ENCODE measurements around the gene TMEM51.

The TMEM51 gene

DNA sequence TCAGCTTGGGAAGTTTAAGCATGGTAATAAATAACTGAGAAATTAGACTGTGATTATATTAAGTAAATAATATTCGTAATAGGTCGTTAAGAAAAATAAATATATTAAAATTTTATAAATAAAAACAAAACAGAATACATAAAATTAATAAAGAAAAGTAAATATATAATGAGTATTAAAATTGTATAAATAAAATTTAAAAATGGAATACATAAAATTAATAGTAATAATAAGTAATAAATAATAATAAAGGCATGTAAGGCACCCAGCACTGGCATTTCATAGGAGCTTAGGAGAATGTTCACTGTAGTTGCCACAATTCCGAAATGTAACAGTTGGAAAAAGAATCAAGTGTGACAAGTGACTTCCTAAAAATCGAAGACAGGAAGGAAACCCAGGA lies 47.7 kb downstream of the TMEM51 start:
- DNase-seq = no peak

DNA sequence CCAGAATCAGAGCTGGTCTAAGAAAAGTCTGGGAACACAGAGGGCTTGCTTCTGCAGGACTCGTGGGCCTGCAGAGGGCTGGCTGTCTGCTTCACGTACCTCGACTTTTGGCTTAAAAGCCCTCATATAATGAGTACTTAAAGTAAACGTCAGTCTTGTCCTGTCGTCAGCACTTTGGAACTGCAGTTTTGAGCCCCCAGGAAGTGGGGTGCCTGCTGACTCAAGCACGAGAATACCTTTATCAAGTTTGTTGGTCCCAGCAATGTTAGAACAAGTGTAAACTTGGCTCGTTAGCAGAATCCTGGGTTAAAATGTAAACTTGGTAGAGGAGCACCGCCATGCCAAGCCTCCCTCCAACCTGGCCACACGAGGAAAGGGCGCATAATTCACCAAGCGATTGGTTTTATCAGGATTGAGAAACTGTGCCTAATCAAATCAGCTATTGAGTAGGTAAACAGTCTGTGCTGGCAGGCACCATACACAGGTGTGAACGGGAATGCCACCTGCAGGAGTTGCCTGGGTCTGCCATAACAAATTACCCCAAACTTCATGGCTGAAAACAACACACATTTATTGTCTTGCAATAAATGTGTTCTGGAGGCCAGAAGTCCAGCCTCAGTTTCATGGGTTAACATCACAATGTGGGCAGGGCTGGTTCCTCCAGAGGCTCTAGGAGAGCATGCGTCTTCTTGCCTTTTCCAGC lies 48.5 kb downstream of the TMEM51 start:
- no peak for DNase-seq

DNA sequence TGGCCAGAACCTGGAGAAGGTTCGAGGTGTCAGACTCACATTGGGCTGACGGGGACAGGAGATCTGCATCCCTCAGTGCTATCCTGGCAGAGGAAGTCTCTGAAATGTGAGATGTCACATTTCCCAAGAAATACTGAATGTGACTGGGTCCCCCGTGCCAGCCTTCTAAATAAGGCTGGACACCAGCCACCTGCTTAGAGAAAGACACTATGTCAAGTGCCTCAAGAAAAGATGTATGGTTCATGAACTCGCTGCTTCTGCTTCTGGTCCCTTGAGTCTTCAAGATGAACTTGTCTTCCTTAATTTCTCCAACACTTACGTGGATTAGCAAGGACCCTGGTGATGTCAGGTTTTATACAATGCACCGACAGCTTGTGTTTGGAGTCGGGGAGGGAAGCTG lies 51.4 kb downstream of the TMEM51 start:
- no peak for DNase-seq

DNA sequence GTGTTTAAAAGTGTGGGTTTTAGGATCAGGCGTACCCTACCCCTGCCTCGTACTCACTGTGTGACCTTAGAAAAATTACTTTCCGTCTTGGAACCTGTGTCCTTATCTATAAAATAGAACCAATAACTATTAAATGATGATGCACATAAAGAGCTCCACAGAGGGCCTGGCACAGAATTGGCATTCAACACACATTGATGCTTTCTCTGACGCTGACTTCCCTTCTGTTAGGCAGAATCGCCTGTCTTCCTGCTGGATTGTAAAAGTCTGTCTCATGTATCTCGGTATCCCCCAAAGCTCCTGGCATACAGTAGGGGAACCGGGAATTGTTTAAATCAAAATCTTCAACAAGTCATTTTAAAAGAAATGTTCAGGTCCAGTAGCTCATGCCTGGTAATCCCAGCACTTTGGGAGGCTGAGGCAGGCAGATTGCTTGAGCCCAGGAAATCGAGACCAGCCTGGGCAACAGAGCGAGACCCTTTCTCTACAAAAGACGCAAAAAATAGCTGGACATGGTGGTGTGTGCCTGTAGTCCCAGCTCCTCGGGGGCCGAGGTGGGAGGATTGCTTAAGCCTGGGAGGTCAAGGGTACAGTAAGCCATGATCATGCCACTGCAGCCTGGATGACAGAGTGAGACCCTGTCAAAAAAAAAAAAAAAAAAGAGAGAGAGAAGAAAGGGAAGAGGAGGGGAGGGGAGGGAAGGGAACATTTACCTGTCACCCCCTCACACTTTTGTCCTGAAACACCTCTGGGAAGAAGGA lies 52.2 kb downstream of the TMEM51 start:
- DNase-seq = no peak

DNA sequence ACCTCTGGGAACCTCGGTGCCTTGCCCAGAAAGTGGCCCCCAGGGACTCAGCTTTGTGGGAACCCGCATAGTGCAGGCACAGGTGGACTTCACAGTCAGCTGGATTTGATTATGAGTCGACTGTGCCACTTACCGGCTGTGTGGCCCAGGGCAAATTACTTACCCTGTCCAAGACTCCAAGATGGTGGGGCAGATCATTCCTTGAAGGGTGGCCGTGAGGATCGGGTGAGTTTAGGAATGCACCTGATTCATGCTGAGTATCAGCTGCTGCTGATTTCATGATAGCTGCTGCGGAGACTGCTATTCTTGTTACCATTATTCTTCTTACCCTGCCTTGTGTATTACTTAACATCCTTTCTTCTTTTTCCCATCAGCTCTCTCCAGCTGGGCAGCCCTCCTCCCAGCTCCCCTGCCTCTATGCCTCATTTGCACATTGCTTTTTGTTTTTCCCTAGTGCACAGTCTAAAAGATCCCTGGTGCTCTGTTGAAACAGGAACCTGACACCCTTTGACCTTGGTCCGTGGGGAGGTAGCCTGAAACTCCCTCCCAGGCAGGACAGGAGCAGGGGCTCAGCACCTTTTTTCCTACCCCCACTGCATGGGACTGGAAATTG lies 53.0 kb downstream of the TMEM51 start:
- DNase-seq = no peak

DNA sequence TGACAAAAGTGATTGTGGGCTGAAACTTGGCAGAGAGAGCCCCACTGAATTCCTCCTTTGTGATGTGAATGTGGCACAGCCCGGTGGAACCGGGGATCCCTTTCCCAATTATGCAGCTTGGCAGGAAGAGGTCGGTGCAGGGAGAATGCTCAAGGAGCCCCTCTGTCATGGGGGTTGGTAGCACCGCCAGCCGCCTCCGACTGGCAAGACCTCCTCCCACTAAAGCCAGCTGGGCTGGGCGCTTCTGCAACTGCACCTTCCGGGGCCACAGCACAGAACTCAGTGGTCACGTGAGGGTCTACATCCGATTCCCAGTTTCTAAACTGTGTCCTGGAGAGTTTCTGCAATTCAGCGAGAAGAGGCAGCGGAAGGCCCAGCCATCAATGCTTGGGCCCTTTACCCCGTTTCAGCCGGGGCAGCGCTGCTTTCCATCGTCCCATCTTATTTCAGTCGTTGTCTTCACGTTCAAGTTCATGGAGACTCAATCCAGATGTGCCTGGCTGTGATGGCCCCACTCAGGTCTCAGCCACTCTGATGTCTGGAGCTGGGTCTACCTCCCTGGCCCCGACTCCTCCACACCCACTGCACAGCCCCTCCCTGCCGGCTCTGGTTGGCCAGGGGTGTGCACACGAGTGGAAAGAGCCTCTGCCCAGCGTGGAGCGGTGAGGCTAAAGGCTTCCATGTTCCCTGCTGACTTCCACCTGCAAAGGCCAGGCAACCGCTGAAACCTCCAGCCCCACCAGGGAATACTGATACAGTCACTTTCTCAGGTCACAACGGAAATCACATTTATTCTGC lies 53.7 kb downstream of the TMEM51 start:
- DNase-seq = no peak

DNA sequence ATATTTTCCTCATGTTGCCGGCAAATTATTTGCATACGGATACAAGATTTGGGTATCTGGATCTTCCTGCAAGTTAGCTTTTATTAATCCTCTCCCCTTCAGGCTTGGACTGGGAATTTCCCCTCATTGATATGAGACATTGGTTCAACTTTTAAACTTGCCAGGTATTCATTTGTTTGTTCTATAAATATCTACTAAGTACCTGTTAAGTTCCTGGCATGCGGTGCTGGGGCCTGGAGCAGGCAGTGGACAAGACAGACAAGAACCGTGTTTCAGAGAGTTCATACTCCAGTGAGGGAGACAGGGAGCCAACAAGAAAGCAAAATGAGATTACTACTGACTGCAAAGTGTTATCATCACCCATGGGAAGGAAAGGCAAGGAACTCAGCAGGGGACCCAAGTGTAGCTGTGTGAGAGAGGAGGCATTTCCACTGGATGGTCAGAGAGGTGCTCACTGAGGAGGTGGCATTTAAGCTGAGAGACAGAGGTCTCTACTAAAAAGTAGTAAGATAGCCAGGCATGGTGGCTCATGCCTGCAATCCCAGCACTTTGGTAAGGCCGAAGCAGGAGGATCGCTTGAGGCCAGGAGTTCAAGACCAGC lies 54.4 kb downstream of the TMEM51 start:
- DNase-seq = no peak

DNA sequence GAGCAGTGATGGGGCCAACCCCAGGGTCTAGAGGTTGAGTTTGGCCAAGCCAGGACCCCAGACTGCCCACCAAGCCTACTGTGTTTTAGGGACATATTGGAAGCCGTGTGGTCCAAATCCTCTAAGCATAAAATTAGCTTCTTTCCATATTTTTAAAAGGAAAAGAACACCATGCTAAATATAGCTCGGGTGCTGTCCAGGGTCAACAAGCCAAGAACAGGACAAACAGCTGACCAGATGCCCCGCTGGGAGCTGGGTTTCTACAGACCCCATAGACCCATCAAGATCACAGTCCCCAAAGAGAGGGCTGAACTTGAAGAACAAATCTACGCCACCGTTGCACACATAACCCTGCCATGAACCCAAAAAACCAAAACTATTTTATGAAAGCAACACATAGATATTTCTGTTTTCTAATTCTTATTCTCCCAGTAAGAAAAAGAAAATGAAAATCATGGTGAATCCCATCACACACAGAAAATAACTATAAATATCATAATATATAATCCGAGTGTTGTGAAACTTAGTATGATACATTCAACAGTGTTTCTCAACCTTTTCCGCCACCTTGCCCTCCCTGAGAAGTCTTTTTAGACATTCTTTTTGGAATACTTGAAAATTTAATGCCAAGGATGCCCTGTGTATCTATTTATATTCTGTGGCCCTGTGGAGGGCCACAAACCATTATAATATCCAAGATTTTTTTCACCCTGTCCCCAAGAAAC lies 57.3 kb downstream of the TMEM51 start:
- no peak for DNase-seq

DNA sequence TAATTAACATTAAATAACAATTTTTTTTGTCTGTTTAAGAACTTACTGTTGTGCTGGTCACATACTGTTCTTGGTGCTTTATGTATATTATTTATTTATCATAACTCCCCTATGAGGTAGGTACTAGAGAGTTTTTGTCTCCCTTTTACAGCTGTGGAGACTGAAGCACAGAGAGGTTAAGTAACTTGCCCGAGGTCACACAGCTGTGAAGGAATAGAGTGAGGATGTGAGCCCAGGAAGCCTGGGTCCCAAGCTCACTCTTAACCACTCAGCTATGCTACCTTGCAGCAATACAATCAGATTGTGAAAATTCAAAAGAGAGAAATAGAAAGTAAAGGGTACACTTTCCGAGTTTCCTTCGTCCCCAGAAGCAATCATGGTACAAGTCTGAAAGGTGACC lies 57.9 kb downstream of the TMEM51 start:
- DNase-seq = no peak

DNA sequence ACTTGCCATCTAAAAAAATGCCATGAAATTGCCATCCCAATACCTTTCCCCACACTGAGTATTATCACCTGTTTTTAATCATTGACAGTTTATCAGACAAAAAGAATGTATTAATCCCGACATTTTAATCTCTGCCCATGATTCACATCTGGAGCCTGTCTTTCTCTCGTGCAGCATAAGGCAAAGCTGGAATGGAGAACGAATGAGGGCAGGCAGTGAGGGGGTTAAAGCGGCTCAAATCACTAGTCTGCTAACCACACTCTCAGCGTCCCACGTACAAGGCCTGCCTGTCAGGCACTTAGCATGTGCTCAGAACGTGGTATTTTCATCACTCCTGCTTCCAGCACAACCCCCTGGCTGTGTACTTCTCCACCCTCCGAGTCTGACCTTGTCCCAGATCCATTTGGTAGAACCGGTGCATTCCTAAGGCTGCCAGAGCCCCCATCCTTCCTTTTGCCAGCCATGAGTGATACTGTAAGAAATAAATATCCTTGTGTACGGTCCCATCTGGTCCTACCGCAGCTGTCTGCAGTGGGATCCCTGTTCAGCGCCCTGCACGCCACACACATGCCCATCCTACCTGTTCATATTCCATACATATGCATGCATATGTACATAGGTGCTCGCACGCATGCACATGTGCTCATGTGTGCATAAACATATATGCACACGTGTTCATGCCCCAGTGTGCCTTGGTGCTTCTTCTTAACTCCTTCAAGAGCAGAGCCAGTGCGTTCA lies 58.8 kb downstream of the TMEM51 start:
- no peak for DNase-seq

DNA sequence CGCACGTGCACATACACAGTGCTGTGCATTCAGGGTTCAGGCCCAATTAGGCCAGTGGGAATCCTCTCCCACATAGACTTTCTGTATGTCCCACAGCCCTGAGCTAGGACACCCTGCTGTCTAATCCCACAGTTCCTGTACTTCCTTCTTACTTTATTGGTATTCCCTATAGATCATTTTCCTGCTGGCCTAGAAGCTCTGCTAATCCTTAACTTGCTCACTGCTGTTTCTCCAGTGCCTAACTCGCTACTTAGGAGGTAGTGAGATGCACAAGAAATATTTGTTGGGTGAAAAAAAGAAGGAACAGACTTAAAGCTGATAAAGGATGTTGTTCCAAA lies 59.4 kb downstream of the TMEM51 start:
- DNase-seq = no peak

DNA sequence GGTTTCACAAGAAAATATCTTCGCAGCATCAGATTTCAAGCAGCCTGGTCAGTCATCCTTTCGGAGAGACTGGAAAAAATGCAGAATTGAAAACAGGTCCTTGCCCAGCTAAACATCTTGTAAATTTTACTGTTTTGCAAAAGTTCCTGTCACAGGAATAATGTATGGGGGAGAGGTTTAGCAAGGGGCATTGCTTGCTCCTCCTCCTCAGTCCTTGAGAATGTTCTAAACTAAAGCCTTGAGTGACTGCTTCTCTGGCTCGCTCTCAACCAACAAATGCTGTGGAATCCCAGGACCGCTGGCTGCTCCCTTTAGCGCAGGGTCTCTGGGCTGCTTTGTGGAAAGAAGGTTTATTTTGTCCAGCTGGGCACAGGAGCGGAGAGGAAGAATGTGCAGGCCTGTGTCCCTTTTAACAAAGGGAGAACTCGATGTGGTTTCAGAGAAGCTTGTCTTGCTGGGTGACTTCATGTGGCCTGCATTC lies 59.8 kb downstream of the TMEM51 start:
- no peak for DNase-seq

DNA sequence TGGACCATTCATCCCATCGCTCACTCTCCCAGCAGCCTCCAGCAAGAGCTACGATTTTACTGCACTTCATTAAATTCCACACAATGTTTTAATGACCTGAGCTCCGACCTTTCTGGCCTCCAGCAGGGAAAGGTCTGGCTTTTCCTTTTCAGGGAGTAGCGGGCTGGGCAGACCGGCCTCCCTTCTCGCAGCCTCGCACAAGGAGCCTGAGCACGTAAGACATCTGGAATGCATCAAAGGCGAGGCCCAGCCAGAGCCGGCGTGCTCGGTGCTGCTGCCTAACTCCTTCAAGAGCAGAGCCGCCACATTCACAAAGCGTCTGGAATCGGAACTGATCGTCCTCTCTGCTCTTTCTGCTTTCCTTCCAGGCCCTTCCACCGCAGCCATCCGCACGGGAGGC lies 61.0 kb downstream of the TMEM51 start:
- DNase-seq = no peak

DNA sequence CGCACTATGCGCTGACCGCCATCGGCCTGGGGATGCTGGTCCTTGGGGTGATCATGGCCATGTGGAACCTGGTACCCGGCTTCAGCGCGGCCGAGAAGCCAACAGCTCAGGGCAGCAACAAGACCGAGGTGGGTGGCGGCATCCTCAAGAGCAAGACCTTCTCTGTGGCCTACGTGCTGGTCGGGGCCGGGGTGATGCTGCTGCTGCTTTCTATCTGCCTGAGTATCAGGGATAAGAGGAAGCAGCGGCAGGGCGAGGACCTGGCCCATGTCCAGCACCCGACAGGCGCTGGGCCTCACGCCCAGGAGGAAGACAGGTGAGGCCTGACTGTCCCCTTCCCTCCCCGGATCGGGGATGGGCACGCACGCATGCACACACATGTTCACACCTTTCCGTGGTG lies 61.6 kb downstream of the TMEM51 start:
- DNase-seq = no peak

DNA sequence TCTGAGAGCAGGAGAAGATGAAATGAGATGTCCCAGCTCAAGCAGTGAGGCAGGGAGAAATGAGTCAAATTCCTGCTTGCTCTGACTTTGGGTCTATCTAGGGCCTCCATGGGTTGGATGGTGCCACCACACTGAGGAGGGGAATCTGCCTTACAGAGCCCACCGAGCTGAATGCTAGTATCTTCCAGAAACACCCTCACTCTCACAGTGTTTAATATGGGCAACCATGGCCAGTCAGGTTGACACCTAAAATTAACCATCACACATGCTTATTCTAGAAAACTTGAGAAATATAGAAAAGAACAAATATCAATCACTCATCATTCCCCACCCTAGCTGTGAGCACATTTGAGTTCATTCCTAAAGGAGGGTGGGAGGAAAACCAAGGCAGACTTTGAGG lies 64.1 kb downstream of the TMEM51 start:
- DNase-seq = no peak

DNA sequence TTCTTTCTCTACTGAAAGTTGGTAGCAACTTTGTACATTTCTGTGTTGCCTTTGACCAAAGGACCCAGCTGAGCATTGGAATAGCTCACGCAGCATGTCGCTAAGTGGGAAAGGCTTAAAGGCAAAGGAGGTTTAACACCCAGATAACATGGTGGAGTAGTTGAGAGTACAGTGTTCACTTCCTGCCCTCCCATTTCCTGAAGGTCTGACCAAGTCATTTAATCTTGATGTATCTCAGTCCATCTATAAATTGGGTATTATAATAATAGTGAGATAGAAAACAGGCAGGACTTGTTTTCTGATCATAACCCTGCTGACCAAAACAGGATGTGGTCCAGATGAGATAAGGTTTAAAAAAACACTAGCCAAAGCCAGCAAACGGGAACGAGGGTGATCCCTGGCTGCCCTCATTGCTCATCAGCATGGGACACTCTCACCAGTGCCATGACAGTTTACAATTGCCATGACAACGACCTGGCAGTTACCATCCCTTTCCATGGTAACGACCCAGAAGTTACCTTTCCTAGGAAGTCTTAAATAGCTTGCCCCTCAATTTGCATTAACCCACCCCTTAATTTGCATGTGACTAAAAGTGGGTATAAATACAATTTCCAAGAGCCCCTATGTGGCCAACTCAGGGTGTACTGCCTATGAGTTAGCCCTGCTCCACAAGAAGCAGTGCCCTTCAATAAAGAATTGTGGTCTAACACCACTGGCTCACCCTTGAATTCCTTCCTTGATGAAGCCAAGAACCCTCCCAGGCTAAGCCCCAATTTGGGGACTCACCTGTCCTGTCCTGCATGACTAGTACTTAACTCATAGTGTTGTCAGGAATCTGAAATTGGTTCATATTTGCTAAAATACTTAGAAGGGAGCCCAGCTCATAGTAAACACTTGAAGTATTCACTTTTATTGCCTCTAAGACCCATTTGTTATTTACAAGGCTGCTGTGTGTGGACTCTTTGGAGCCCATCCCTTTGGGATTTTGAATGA lies 65.0 kb downstream of the TMEM51 start:
- no peak for DNase-seq

DNA sequence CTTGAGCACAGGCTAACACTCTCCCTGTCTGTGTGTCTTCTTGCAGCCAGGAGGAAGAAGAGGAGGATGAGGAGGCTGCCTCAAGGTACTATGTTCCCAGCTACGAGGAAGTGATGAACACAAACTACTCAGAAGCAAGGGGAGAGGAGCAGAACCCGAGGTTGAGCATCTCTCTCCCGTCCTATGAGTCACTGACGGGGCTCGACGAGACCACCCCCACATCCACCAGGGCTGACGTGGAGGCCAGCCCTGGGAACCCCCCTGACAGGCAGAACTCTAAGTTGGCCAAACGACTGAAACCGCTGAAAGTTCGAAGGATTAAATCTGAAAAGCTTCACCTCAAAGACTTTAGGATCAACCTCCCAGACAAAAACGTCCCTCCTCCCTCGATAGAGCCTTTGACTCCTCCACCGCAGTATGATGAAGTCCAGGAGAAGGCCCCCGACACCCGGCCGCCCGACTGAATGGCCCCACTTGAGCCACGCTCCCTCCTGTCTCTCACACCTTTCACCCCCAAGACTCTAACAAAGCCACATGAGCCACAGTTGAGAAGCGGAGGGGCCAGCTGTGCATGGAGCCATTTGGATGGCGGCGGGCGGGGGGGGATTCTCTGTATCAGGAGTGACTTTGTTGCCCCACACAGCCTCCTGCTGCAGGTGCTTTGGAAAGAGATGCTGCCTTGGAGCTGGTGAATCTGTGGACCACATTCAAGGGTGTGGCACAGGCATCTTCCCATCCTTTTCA lies 65.9 kb downstream of the TMEM51 start:
- no peak for DNase-seq

DNA sequence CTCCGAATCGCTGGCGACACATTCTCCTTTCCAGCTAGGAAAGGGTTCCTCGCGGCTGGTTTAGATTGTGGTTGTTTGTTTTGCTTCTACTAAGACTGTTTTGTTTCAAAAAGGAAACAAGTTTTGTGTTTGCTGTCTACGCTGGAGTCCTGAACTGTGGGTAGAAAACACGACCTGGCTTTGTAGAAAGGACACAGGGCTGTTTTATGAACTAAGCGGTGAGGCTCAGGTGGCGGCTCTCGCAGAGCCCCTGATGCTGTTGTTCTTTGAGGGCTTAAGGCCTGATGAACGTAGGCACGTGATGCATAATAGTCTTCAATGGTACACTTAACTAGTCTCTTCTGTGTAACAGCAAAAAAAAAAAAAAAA lies 66.5 kb downstream of the TMEM51 start:
- no peak for DNase-seq

DNA sequence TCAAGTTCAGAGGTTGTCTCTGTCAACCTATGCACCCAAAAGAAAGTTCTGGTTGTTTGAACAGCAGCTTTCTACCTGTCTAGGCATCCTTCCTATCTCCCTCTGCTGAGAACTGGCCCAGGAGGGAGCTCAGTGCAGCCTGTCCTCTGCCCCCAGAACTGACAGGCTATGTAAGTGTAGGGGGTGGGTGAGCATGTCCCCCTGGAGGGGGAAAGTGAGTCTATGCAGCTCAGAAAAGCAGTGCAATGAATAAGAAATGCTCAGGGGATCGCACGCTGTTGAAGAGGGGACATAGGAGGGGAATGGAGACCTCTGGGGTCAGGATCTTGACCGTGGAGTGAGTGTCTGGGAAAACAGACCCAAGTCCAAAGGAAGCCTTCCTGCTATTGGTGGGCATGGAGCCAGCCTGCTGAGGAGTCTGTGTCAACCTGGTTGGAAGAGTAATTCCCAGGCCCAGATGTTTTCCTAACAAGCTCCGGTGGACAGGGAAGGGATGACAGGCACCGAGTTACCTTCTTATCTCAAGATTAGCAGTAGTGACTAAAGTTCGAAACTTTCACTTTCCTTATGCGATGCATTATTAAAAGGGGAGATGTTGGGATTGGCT lies 67.4 kb downstream of the TMEM51 start:
- no peak for DNase-seq

Data from NCI-H2171 treated with DMSO at 0.1 percent for 48 hours (cell line).